HTR-8/SVneo (cell line): ENCODE measurements around the gene SNHG17.
A peak's percentile ranks its signal among the peaks of the same experiment; 100 is the strongest.
"Not testable (repeated sequence)": the region's sequence is repeated elsewhere in the genome, so short reads cannot be mapped to it uniquely, and the experiment has no call there.

Source experiments
- DNase-seq: peaks from one replicate; pipeline ENCODE4 v3.0.0; 2011; ENCODE audit warnings: low spot score, mixed read lengths; ENCODE audit not compliant: insufficient read length
- FAIRE-seq: peaks from 2 replicates; lab custom pipeline; 2011; peaks lifted over from hg19 to GRCh38; lab: Jason Lieb, UNC

SNHG17 gene

DNA sequence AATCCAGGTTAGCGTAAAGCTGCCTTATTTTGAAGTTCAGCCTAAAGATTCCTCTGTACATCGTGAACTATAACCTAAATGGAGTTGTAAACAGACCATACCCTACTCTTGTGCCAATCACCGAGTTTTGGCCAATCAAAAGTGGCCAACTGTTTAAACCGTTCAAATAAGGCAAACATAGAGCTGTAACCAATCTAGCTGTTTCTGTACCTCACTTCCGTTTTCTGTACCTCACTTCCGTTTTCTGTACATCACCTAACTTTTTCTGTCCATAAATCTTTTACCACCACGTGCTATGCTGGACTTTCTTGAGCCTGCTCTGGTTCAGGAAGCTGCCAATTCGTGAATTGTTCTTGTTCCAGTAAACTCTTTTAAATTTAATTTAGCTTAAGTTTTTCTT lies 49.1 kb downstream of the SNHG17 start:
- FAIRE-seq (peak; percentile 85), DNase-seq (no peak)

DNA sequence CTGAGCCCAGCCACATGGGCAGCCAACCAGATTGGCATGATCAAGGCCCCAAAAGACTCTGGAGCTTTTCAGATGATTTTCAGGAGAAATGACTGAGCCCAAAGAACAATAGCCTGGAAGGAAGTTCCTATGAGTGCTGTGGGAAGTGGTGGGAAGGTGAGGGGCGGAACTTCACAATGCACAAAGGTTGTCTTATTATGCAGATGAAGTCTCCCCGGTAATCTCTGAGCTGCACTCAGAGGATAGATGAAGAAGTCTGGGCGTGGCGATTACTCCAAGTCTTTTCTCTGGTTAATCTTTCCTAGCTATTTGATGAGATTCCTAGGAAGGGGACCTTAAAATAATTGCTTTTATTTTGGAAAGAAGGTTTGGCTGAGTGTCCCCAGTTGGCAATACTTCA lies 52.0 kb downstream of the SNHG17 start:
- DNase-seq = no peak
- FAIRE-seq = no peak

DNA sequence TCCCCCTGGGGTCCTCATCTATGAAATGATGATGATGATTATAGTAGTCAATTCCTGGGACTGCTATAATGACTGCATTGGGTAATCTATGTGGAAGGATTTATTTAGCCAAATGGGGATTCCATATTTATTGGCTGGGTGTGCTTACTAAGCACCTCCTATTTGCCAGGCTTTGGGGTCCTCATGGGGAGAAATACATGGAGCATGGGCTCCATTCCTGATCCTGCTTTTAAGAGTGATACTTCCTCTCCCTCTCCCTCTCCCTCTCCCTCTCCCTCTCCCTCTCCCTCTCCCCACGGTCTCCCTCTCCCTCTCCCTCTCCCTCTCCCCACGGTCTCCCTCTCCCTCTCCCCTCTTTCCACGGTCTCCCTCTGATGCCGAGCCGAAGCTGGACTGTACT lies 57.3 kb downstream of the SNHG17 start:
- FAIRE-seq, DNase-seq: not testable (repeated sequence)

DNA sequence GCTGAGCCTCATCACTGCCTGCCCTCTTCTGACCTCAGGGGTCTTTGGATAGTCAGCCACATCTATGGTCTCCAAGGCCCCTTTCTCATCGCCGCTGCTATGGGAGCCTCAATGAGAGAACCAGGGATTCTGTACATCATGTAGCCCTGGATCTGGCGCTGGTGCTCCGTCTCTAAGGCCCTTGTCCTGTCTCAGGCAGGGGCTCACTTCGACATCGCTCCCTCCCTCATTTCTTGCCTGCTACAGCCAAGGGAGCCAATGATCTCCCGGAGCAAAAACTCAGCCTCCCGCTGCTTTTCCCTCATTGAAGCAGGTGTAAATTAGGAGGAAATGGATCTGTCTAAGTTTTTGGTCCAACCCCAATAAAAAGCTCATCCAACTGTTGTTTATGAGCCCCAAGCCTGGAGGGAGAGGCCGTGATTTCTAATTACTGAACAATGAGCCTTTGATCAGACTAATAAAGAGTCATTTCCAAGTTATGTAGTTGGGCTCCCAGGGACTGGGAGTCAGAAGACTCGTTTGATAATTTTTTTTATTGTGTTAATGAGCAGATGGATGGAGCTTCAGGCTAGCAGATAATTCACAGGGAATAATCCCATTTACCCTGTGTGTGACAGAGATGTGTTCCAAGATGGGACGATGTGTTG lies 58.0 kb downstream of the SNHG17 start:
- no peak for DNase-seq
- FAIRE-seq = peak; percentile 52

DNA sequence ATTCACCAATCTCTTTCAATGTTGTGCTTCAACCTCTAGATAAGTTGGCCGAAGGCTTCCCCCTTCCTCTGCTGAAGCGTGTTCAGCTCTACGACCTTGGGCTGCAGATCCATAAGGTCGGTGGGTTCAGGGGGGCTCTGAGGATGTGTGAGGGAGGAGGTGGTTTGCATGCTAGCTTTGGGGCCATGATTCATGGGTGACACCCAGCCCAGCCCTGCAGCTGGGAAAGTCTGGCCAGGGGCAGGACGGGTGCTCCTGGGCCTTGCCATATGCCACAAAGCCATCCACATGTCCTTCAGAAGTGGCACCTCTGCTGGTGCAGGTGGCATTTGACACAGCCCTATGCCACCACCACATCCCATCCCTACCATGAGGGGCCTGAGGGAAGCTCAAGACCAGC lies 61.2 kb downstream of the SNHG17 start:
- peak; percentile 23 for FAIRE-seq
- no peak for DNase-seq

DNA sequence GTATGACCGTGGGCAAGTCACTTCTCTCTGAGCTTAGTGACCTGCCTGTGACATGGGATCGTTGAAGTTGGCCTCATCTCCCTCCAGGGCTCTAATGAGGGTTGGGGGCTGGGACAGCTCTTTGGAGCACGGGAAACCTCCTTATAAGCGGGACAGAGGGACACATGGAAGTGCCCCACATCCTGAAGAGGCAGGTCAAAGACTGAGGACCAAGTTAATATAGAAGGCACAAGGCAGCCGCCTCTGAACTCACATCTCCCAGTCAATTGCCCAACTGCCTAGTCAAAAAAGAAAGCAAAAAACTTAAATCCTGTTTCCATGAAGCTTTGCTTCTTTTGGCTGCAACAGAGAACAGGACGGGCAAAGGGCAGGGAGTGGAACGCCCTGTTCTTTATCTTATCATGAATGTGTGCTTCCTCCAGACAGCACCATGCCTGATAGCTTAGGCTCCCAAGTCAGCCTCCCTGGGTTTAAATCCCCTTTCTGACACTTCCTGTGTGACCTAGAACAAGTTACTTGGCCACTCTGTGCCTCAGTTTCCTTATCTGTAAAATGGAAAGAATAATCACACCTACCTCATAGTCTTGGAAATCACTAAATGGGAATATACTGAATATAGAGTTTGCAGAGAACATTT lies 61.8 kb downstream of the SNHG17 start:
- FAIRE-seq = no peak
- DNase-seq = no peak

DNA sequence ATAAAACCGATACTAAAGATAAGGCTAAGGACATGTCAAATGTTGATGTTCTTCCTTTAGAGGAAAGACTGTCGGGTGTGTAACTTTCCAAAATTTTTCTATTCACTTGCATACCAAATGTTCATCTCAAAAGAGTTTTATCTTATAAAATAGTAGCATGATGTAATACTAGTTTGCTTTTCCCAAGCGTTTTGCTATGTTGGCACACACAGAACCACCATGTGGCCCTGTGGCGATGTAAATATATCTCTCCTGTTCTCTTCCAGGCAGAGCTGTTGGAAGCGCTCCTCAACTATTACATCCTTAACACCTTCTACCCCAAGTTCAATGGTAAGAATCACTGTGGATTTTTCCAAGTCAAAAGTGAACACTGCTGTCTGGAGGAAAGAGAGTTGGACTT lies 62.3 kb downstream of the SNHG17 start:
- DNase-seq = no peak
- FAIRE-seq = no peak
